Measurements from ENCODE around the gene CD40. TPM values are rescaled to one million over a fixed set of nuclear protein-coding genes. Genes with fewer than 3 reads are reported as not detected.

The CD40 gene
- total RNA-seq, 1 donor from 2014 or later: 1.5 TPM

GRCh38 chr20:46164254-46164653 is 46.1 kb downstream of the CD40 start:
- H3K27ac Mint-ChIP-seq: no peak overlapping the region
- no peak for TF ChIP-seq CTCF (conservative IDR thresholded peaks at IDR 0.05)
- H3K4me3 Mint-ChIP-seq: no peak overlapping the region
- peaks cover 65% of the 10 kb centered on the region for H3K27me3 Mint-ChIP-seq
- H3K9me3 Mint-ChIP-seq: no peaks in the 10 kb centered on the region
- H3K36me3 Mint-ChIP-seq: no peaks in the 10 kb centered on the region
- H3K4me1 Mint-ChIP-seq (ENCODE audit: unreplicated experiment): no peaks in the 10 kb centered on the region
- no peak for DNase-seq (ENCODE audit: extremely low spot score, unreplicated experiment)

GRCh38 chr20:46167080-46167479 is 49.0 kb downstream of the CD40 start:
- H3K27me3 Mint-ChIP-seq: peaks cover 71% of the 10 kb centered on the region
- no peaks in the 10 kb centered on the region for H3K9me3 Mint-ChIP-seq
- H3K4me3 Mint-ChIP-seq: no peak overlapping the region
- no peaks in the 10 kb centered on the region for H3K36me3 Mint-ChIP-seq
- no peak overlapping the region for H3K27ac Mint-ChIP-seq
- no peak for TF ChIP-seq CTCF (conservative IDR thresholded peaks at IDR 0.05)
- no peak for DNase-seq (ENCODE audit: extremely low spot score, unreplicated experiment)
- no peaks in the 10 kb centered on the region for H3K4me1 Mint-ChIP-seq (ENCODE audit: unreplicated experiment)

GRCh38 chr20:46168438-46168837 is 50.3 kb downstream of the CD40 start:
- H3K4me1 Mint-ChIP-seq (ENCODE audit: unreplicated experiment): no peaks in the 10 kb centered on the region
- TF ChIP-seq CTCF (conservative IDR thresholded peaks at IDR 0.05): no peak
- H3K4me3 Mint-ChIP-seq: no peak overlapping the region
- no peaks in the 10 kb centered on the region for H3K36me3 Mint-ChIP-seq
- no peaks in the 10 kb centered on the region for H3K9me3 Mint-ChIP-seq
- H3K27ac Mint-ChIP-seq: no peak overlapping the region
- DNase-seq (ENCODE audit: extremely low spot score, unreplicated experiment): no peak
- peaks cover 72% of the 10 kb centered on the region for H3K27me3 Mint-ChIP-seq

GRCh38 chr20:46169245-46170171 is 51.4 kb downstream of the CD40 start:
- H3K36me3 Mint-ChIP-seq: no peaks in the 10 kb centered on the region
- H3K9me3 Mint-ChIP-seq: no peaks in the 10 kb centered on the region
- no peak for DNase-seq (ENCODE audit: extremely low spot score, unreplicated experiment)
- H3K4me3 Mint-ChIP-seq: no peak overlapping the region
- H3K27me3 Mint-ChIP-seq: peaks cover 71% of the 10 kb centered on the region
- TF ChIP-seq CTCF (conservative IDR thresholded peaks at IDR 0.05): no peak
- no peaks in the 10 kb centered on the region for H3K4me1 Mint-ChIP-seq (ENCODE audit: unreplicated experiment)
- no peak overlapping the region for H3K27ac Mint-ChIP-seq

- DNase-seq (ENCODE audit: extremely low spot score, unreplicated experiment): no peak
- Mint-ChIP-seq H3K27ac (no peak overlapping the region), H3K27me3 (peaks cover 80% of the 10 kb centered on the region), H3K4me1 (ENCODE audit: unreplicated experiment) (no peaks in the 10 kb centered on the region), H3K9me3 (no peaks in the 10 kb centered on the region), H3K36me3 (no peaks in the 10 kb centered on the region), H3K4me3 (no peak overlapping the region)
- TF ChIP-seq CTCF (conservative IDR thresholded peaks at IDR 0.05): no peak
These were observed 53.4 kb downstream of the CD40 start for GRCh38 chr20:46171476-46171875.
